Osteoblast (primary cell): Measurements from ENCODE around the gene PTPRN2. TPM values are rescaled to one million over a fixed set of nuclear protein-coding genes. Genes with fewer than 3 reads are reported as not detected.
A peak's percentile ranks its signal among the peaks of the same experiment; 100 is the strongest.

Source experiments
- DNase-seq: peaks from one replicate; pipeline ENCODE4 v3.0.0; 2011; ENCODE audit warnings: low spot score, mixed read lengths; ENCODE audit not compliant: insufficient read length; ENCODE audit errors: missing footprints
- H2AFZ ChIP-seq: 2 replicates; pipeline ENCODE4 v1.6.0; 2011; ENCODE audit warnings: mild to moderate bottlenecking, low read length
- H3K27ac ChIP-seq: 2 replicates; pipeline ENCODE4 v1.5.1; 2011; ENCODE audit warnings: mild to moderate bottlenecking, low read depth, low read length, moderate library complexity
- H3K27me3 ChIP-seq: 2 replicates; pipeline ENCODE4 v1.6.0; 2012; ENCODE audit warnings: mild to moderate bottlenecking, control low read depth, inconsistent platforms, low read length, moderate library complexity; ENCODE audit not compliant: insufficient read depth
- H3K36me3 ChIP-seq: 2 replicates; pipeline ENCODE4 v1.5.1; 2011; ENCODE audit warnings: mild to moderate bottlenecking, low read length, control low read depth, moderate library complexity; ENCODE audit not compliant: insufficient read depth
- H3K4me1 ChIP-seq: 2 replicates; pipeline ENCODE4 v1.5.1; 2011; ENCODE audit warnings: mild to moderate bottlenecking, low read length, control low read depth, moderate library complexity; ENCODE audit not compliant: insufficient read depth
- H3K4me2 ChIP-seq: 2 replicates; pipeline ENCODE4 v1.6.0; 2011; ENCODE audit warnings: mild to moderate bottlenecking, low read length; ENCODE audit not compliant: insufficient read depth
- H3K4me3 ChIP-seq: fragments of 200-600 bp; sonication (generic); 3 replicates; pipeline ENCODE4 v1.5.1; 2012; ENCODE audit warnings: mild to moderate bottlenecking, low read length, inconsistent platforms; ENCODE audit not compliant: insufficient read depth
- H3K79me2 ChIP-seq: 2 replicates; pipeline ENCODE4 v1.6.0; 2012; ENCODE audit warnings: mild to moderate bottlenecking, low read length, control low read depth, inconsistent platforms; ENCODE audit not compliant: insufficient read depth
- H3K9me3 ChIP-seq: 2 replicates; pipeline ENCODE4 v1.5.1; 2011; ENCODE audit warnings: low read depth, low read length, control low read depth
- H4K20me1 ChIP-seq: 2 replicates; pipeline ENCODE4 v1.6.0; 2012; ENCODE audit warnings: mild to moderate bottlenecking, low read length, control low read depth; ENCODE audit not compliant: insufficient read depth
- total RNA-seq: library from RNA; depleted of rRNA; stranded (reverse); fragments of >200 nt; gene quantifications from 2 replicates; pipeline ENCODE4 v1.2.3, GENCODE V29; 2012
- TF ChIP-seq, protein P1 (sequence below): IDR thresholded peaks from 2 replicates; pipeline ENCODE4 v1.5.1; 2011; ENCODE audit warnings: mild to moderate bottlenecking, low read depth, low read length, moderate library complexity; ENCODE audit errors: extremely low read depth

PTPRN2 gene
- total RNA-seq, 1 donor, result 0.36 TPM

DNA sequence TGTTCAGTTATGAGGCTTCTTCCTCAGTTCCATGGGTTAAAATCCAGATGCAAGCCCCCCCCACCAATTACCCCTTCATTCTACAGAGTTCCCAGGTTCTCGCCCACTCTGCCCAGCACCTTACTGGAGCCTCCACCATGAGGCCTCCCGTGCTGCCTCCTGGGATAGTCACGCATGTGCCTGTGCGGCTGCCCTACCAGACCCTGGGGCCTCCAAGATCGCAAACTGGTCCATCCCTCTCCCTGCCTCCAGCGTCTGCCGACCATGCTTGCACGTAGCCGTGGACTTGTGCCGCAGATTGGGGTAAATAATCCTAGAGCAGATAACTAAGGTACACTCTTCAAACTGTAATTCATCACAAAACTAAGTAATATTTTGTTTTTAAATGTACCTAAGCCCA lies 611.2 kb downstream of the PTPRN2 start:
- peaks cover 3% of the 10 kb centered on the region for H3K9me3 ChIP-seq
- no peaks in the 10 kb centered on the region for H3K79me2 ChIP-seq
- TF ChIP-seq, protein P1, sequence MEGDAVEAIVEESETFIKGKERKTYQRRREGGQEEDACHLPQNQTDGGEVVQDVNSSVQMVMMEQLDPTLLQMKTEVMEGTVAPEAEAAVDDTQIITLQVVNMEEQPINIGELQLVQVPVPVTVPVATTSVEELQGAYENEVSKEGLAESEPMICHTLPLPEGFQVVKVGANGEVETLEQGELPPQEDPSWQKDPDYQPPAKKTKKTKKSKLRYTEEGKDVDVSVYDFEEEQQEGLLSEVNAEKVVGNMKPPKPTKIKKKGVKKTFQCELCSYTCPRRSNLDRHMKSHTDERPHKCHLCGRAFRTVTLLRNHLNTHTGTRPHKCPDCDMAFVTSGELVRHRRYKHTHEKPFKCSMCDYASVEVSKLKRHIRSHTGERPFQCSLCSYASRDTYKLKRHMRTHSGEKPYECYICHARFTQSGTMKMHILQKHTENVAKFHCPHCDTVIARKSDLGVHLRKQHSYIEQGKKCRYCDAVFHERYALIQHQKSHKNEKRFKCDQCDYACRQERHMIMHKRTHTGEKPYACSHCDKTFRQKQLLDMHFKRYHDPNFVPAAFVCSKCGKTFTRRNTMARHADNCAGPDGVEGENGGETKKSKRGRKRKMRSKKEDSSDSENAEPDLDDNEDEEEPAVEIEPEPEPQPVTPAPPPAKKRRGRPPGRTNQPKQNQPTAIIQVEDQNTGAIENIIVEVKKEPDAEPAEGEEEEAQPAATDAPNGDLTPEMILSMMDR, result no peak
- no peak overlapping the region for H3K4me2 ChIP-seq
- no peaks in the 10 kb centered on the region for H4K20me1 ChIP-seq
- H3K36me3 ChIP-seq, result no peaks in the 10 kb centered on the region
- H3K27ac ChIP-seq, result no peak overlapping the region
- no peak overlapping the region for H2AFZ ChIP-seq
- no peaks in the 10 kb centered on the region for H3K27me3 ChIP-seq
- H3K4me1 ChIP-seq, result no peaks in the 10 kb centered on the region
- no peak overlapping the region for H3K4me3 ChIP-seq
- peak; percentile 14 for DNase-seq

DNA sequence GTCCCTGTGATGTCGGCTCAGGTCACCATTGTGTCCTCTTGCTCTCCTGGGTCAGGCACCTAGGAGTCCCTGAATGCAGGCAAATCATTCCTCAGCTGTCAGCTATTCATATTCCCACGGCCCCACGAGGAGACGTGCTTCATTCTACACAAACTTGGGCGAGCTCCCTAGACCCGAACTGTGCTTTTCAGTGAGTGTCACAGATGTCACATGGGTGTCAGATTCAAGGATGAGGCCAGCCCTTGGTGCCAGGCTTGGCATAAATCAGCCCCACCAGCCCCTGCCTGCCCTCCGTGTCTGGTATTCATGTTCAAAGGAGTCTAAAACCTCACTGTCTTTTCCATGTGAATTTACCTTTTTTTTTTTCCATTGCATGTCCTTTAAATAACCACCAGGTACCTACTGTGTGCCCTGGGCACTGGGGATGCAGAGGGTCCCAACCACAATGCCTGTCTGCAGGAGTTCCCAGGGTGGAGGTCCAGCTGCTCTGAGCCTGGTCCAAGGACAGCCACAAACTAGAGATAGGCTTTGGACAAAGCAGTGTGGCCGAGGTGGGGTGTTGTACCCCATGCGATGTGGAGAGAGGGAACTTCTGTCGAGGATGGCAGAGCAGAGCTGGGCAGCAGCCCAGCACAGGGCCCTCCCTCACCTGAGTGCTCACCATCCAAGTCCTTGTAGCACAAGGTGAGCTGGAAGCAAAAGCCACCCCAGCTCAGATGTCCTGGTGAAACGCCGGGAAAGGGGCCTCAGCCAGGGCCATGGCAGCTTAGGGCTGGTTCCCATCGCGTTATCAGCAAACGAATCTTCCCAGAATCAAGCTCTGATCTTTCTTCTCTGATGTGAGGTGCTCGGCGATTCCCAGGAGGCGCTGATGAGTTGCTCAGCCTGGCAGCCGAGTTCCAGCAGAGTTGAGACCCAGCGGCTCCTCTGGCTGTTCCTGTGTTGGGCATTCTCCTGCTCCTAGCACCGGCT lies 611.9 kb downstream of the PTPRN2 start:
- no peaks in the 10 kb centered on the region for H3K4me1 ChIP-seq
- DNase-seq, result peak; percentile 58
- no peak overlapping the region for H3K4me2 ChIP-seq
- no peak overlapping the region for H2AFZ ChIP-seq
- H3K4me3 ChIP-seq, result no peak overlapping the region
- peaks cover 3% of the 10 kb centered on the region for H3K9me3 ChIP-seq
- H3K79me2 ChIP-seq, result no peaks in the 10 kb centered on the region
- no peaks in the 10 kb centered on the region for H3K27me3 ChIP-seq
- H3K27ac ChIP-seq, result no peak overlapping the region
- TF ChIP-seq, protein P1, result no peak
- no peaks in the 10 kb centered on the region for H4K20me1 ChIP-seq
- H3K36me3 ChIP-seq, result no peaks in the 10 kb centered on the region

DNA sequence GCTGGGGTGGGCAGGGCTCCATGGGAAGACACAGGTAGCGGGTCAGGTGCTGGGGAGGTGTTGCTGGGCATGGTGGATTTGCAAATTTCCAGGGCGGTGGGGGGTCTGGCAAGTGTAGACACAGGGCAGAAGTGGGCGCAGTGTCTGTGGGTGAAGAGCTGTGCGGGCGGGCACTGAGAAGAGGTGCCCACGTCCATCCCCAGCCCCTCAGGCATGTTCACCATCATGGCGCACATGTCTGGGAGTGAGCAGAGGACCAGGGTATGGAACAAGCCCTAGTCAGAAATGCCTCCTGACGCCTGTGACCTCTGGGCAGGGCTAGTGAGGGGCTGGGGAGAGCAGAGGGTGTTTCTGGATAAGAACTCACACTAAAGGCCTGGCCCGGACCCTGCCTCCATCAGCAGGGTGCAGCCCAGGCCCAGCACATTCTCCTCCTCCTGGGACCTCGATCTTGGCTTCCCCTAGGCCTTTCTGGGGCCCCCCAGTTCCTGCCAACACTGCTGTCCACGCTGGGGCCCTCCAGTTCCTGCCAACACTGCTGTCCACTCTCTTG lies 612.9 kb downstream of the PTPRN2 start:
- DNase-seq, result peak; percentile 23
- Histone ChIP-seq H3K4me1 (no peaks in the 10 kb centered on the region), H3K27ac (no peak overlapping the region), H2AFZ (no peak overlapping the region), H3K4me3 (no peak overlapping the region), H3K79me2 (no peaks in the 10 kb centered on the region), H3K4me2 (no peak overlapping the region), H3K36me3 (no peaks in the 10 kb centered on the region), H4K20me1 (no peaks in the 10 kb centered on the region), H3K27me3 (no peaks in the 10 kb centered on the region), H3K9me3 (peaks cover 3% of the 10 kb centered on the region)
- TF ChIP-seq, protein P1, result no peak
